OCI-LY7 (cell line): ENCODE data around the gene CASKIN1.

Source experiments
- EZH2phosphoT487 ChIP-seq: fragments of 200-600 bp; sonication (generic); IDR thresholded peaks from 2 replicates; pipeline ENCODE4 v1.6.1; 2018; ENCODE audit warnings: low read depth, borderline replicate concordance, mild to moderate bottlenecking, mixed run types, antibody characterized with exemption, low read length, moderate library complexity, mixed read lengths
- TF ChIP-seq, protein P1 (sequence below): fragments of 200-600 bp; sonication (generic); conservative IDR thresholded peaks from 2 replicates; pipeline ENCODE4 v1.5.1; 2014; ENCODE audit warnings: mild to moderate bottlenecking, antibody characterized with exemption, low read length, moderate library complexity, mixed read lengths

DNA sequence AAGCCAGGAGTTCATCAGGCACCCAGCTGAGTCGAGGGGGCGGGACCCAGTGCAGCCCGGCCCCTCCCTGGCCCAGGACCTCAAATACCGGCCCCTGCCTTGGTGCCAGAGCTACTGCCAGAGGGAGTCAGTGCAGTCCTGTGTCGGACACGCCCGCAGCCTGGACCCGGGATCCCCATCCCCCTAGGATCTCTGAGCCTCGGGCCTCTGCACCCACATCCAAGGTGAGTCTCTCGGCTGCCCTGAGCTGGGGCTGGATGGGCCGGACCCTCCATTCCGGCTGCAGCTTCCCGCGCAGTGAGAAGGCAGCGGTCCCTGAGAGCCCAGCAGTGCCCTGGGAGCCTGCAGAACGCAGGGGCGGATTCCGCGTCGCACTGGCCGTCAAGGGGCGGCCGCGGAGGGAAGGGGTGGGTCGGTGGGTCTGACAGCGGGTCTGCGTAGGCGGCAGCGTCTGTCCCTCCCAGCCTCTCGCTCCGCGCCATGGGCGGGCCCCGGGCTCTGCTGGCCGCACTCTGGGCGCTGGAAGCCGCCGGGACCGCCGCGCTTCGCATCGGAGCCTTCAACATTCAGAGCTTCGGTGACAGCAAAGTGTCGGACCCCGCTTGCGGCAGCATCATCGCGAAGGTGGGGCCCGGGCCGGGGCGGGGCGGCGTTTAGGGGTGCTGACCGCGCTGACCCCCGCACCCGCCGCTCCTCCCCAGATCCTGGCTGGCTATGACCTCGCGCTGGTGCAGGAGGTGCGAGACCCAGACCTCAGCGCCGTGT, 40.1 kb upstream of the CASKIN1 start, which contains the start of gene DNASE1L2:
- TF ChIP-seq EZH2phosphoT487: no peak
- TF ChIP-seq, protein P1, sequence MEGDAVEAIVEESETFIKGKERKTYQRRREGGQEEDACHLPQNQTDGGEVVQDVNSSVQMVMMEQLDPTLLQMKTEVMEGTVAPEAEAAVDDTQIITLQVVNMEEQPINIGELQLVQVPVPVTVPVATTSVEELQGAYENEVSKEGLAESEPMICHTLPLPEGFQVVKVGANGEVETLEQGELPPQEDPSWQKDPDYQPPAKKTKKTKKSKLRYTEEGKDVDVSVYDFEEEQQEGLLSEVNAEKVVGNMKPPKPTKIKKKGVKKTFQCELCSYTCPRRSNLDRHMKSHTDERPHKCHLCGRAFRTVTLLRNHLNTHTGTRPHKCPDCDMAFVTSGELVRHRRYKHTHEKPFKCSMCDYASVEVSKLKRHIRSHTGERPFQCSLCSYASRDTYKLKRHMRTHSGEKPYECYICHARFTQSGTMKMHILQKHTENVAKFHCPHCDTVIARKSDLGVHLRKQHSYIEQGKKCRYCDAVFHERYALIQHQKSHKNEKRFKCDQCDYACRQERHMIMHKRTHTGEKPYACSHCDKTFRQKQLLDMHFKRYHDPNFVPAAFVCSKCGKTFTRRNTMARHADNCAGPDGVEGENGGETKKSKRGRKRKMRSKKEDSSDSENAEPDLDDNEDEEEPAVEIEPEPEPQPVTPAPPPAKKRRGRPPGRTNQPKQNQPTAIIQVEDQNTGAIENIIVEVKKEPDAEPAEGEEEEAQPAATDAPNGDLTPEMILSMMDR: no peak
